Esophagus muscularis mucosa (tissue), 4 donors: Measurements from ENCODE around the gene IL34. TPM values are rescaled to one million over a fixed set of nuclear protein-coding genes. Genes with fewer than 3 reads are reported as not detected.

Experiments
- DNase-seq: peaks from one replicate; pipeline ENCODE4 v3.0.0-alpha.2; 2017; ENCODE audit errors: extremely low spot score
- H3K27ac ChIP-seq, 4 donors: fragments of 200-600 bp; sonication (generic); replicated peaks in 1 of 4; 1 replicate in 3 of 4; 2 replicates in 1 of 4; pipeline ENCODE4 v1.5.1; 2016 to 2019; ENCODE audit warnings: mild to moderate bottlenecking in 1 of 4
- H3K27me3 ChIP-seq, 4 donors: fragments of 200-600 bp; sonication (generic); one replicate each; pipeline versions ENCODE4 v1.5.1 to v1.6.0; 2016 to 2019
- H3K36me3 ChIP-seq, 4 donors: fragments of 200-600 bp; sonication (generic); one replicate each; pipeline ENCODE4 v1.5.1; 2016 to 2019
- H3K4me1 ChIP-seq, 4 donors: fragments of 200-600 bp; sonication (generic); one replicate each; pipeline ENCODE4 v1.5.1; 2016 to 2019
- H3K4me3 ChIP-seq, 4 donors: fragments of 200-600 bp; sonication (generic); 1 replicate in 2 of 4; 2 replicates in 2 of 4; pipeline ENCODE4 v1.5.1; 2016 to 2019; ENCODE audit warnings: mild to moderate bottlenecking in 4 of 4, moderate library complexity in 1 of 4
- H3K9me3 ChIP-seq, 4 donors: fragments of 200-600 bp; sonication (generic); 1 replicate in 3 of 4; 2 replicates in 1 of 4; pipeline ENCODE4 v1.5.1; 2016 to 2019
- EP300 ChIP-seq: sonication (generic); formaldehyde crosslinking; IDR thresholded peaks from one replicate; pipeline ENCODE4 v1.6.1; 2017; ENCODE audit warnings: antibody characterized with exemption
- POLR2A ChIP-seq: fragments of 450-650 bp; IDR thresholded peaks from one replicate; pipeline ENCODE4 v1.6.1; 2017; ENCODE audit warnings: antibody characterized with exemption, moderate library complexity, mild to moderate bottlenecking, low read depth
- POLR2AphosphoS5 ChIP-seq, 2 donors: sonication (generic); formaldehyde crosslinking; IDR thresholded peaks; one replicate each; pipeline ENCODE4 v1.6.1; 2017; ENCODE audit warnings: antibody characterized with exemption in 2 of 2
- WGBS: methylation state at CpG from one replicate; pipeline ENCODE4 v1.1.5; 2018; 5-methylcytosine and 5-hydroxymethylcytosine counted together
- intact Hi-C: fragments of 100-400 bp; cut with DNase I; formaldehyde crosslinking; loops from one replicate; pipeline ENCODE4 v1.15.1; 2023
- total RNA-seq, 4 donors: library from RNA; depleted of rRNA; stranded (reverse); fragments of >200 nt; gene quantifications; one replicate each; pipeline versions ENCODE4 v1.1.0 to v1.2.1, GENCODE V29; 2016
- TF ChIP-seq, protein P1 (sequence below), 3 experiments: fragments of 200-600 bp in 2 of 3; fragments of 450-650 bp in 1 of 3; sonication (generic) in 2 of 3; IDR thresholded peaks; one replicate each; pipeline ENCODE4 v1.5.1; 2017 to 2019; ENCODE audit warnings: antibody characterized with exemption in 3 of 3, mild to moderate bottlenecking in 2 of 3, moderate library complexity in 1 of 3

Gene IL34
- total RNA-seq, 4 donors from 2014 or later = 1.7 to 4.7 (median 3.4) TPM

DNA sequence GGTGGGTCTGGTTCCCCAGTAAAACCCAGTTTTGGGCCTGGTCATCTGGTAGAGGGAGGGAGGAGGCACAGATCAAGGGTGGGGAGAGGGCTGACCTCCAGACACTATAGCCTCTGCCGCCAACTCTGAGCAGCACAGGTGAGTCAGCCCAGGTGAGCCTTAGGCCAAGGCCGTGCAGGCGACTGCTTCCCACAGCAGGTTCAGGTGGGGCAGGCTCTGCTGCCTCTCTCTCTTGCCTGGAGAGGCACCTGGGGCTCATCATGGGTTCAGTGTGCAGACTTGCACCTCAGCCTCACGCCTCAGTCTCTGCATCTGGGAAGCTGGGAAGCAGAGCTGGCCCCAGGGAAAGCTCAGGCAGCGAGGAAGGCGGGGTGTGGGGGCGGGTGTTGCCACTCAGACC, 37.8 kb upstream of the IL34 start:
- 91% methylated on average over 4 of the region's 7 CpGs for WGBS
- Histone ChIP-seq H3K9me3 (no peaks in the 10 kb centered on the region), H3K27ac (no peak overlapping the region), H3K4me1 (peaks cover 0 to 13% (median 10%) of the 10 kb centered on the region in 4 donors), H3K27me3 (no peaks in the 10 kb centered on the region), H3K36me3 (no peaks in the 10 kb centered on the region), H3K4me3 (no peak overlapping the region)
- TF ChIP-seq EP300 (no peak), POLR2A (no peak), POLR2AphosphoS5 (IDR thresholded peaks at IDR 0.05) (no peak)
- TF ChIP-seq, protein P1, sequence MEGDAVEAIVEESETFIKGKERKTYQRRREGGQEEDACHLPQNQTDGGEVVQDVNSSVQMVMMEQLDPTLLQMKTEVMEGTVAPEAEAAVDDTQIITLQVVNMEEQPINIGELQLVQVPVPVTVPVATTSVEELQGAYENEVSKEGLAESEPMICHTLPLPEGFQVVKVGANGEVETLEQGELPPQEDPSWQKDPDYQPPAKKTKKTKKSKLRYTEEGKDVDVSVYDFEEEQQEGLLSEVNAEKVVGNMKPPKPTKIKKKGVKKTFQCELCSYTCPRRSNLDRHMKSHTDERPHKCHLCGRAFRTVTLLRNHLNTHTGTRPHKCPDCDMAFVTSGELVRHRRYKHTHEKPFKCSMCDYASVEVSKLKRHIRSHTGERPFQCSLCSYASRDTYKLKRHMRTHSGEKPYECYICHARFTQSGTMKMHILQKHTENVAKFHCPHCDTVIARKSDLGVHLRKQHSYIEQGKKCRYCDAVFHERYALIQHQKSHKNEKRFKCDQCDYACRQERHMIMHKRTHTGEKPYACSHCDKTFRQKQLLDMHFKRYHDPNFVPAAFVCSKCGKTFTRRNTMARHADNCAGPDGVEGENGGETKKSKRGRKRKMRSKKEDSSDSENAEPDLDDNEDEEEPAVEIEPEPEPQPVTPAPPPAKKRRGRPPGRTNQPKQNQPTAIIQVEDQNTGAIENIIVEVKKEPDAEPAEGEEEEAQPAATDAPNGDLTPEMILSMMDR (IDR thresholded peaks at IDR 0.05) = no peak
- no peak for DNase-seq
- intact Hi-C loops = no loop called here

DNA sequence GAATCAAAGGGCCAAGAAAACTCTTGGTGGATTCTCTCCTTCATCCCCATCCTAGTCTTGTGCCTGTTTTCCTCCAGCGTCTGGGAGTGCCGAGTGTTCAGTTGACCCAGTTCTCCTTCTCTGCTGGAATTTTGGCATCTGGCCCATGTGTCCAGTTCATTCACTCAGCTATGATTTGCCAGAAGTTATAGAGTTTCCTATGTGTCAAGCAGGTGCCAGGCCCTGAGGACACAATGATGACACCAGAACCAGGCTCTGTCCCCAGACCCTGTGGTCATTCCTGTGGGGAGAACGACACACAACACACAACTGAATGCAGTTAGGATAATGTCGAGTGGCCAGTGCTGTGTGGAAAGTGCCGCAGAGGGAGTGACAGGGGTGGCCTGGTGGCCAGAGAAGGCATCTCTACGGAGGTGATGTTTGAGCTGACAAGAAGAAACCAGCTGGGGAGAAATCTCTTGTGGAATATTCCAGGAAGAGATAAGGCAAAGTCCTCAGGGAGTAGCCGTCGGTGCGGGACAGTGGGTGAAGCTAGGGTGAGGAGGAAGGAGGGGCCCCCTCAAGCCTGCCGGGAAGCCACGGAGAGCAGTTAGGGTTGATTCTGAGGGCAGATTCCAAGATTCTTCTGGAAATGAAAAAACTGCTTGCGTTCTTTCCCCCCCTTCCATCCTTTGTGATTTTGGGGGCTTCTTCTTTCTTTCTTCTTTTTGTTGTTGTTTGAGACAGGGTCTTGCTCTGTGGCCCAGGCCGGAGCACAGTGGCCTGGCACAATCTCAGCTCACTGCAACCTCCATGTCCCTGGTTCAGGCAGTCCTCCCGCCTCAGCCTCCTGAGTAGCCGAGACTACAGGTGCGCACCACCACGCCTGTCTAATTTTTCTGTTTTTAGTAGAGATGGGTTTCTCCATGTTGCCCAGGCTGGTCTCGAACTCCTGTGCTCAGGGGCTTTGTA, 35.8 kb upstream of the IL34 start:
- Histone ChIP-seq H3K4me1 (peaks cover 0 to 18% (median 11%) of the 10 kb centered on the region in 4 donors), H3K9me3 (no peaks in the 10 kb centered on the region), H3K27me3 (no peaks in the 10 kb centered on the region), H3K36me3 (no peaks in the 10 kb centered on the region), H3K27ac (peak overlapping the region in 1 of 4 donors; percentile 10), H3K4me3 (no peak overlapping the region)
- intact Hi-C loops = no loop called here
- TF ChIP-seq POLR2A (no peak), EP300 (no peak), POLR2AphosphoS5 (IDR thresholded peaks at IDR 0.05) (no peak)
- TF ChIP-seq, protein P1 (IDR thresholded peaks at IDR 0.05) = no peak
- DNase-seq = no peak
- 77% methylated on average over 18 of the region's 18 CpGs for WGBS

DNA sequence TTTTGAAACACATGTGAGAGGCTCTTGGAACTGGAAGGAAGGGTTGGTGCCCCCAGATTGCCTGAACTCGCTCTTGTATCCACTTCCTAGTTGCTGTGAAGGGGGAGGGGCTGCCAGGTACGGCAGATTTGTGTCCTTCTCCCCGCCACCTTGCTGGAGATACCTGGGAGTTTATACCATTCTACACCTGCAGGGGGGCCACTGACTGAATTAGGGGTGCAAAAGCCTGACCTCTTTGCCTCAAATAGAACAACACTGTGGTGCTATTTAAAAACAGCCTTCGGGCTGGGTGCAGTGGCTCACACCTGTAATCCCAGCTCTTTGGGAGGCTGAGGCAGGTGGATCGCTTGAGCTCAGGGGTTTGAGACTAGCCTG, 35.1 kb upstream of the IL34 start:
- TF ChIP-seq, protein P1 (IDR thresholded peaks at IDR 0.05) = no peak
- TF ChIP-seq POLR2A = no peak
- no peak for TF ChIP-seq POLR2AphosphoS5 (IDR thresholded peaks at IDR 0.05)
- TF ChIP-seq EP300 = no peak

DNA sequence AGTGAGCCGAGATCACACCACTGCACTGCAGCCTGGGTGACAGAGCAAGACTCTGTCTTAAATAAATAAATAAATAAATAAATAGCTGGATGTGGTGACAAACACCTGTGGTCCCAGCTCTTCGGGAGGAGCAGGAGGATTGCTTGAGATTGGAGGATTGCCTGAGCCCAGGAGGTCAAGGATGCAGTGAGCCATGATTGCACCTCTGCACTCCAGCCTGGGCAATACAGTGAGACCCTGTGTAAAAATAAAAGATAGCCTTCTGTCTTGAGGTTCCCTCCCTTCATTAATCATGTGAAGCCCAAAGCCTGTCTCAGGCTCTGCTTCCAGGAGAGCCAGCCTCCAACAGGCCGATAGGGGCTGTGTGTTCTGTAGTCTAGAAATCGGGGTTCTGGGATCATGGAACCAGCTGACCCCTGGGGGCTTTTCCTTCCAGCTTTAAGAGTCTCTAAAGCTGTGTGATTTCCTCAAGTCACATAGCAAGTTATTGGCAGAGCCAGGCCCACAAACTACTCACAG, 34.5 kb upstream of the IL34 start:
- DNase-seq = no peak
- Histone ChIP-seq H3K9me3 (no peaks in the 10 kb centered on the region), H3K4me3 (no peak overlapping the region), H3K27ac (no peak overlapping the region), H3K27me3 (no peaks in the 10 kb centered on the region), H3K4me1 (peaks cover 0 to 18% (median 11%) of the 10 kb centered on the region in 4 donors), H3K36me3 (no peaks in the 10 kb centered on the region)
- TF ChIP-seq POLR2A (no peak), POLR2AphosphoS5 (IDR thresholded peaks at IDR 0.05) (no peak), EP300 (no peak)
- TF ChIP-seq, protein P1 (IDR thresholded peaks at IDR 0.05) = no peak
- WGBS = 90% methylated on average over 4 of the region's 4 CpGs
- intact Hi-C loops = no loop called here

More for the DNA sequence above, 35.1 kb upstream of the IL34 start:
- WGBS = 95% methylated on average over 3 of the region's 5 CpGs
- Histone ChIP-seq H3K36me3 (no peaks in the 10 kb centered on the region), H3K27ac (no peak overlapping the region), H3K4me3 (no peak overlapping the region), H3K4me1 (peaks cover 0 to 18% (median 11%) of the 10 kb centered on the region in 4 donors), H3K27me3 (no peaks in the 10 kb centered on the region), H3K9me3 (no peaks in the 10 kb centered on the region)
- intact Hi-C loops = no loop called here
- no peak for DNase-seq
